HepG2 (cell line): ENCODE data around the gene ACTR1B. TPM values are rescaled to one million over a fixed set of nuclear protein-coding genes. Genes with fewer than 3 reads are reported as not detected.

Source experiments
- ARNT2 ChIP-seq: sonication (generic); formaldehyde crosslinking; IDR thresholded peaks from 2 replicates; pipeline ENCODE4 v1.8.0; 2022; ENCODE audit warnings: mild to moderate bottlenecking, low read depth, missing genetic modification reagents, moderate library complexity
- ATRX ChIP-seq: sonication (generic); formaldehyde crosslinking; IDR thresholded peaks from 2 replicates; pipeline ENCODE4 v1.4.0; 2020; ENCODE audit warnings: missing genetic modification reagents, borderline replicate concordance
- BRF2 ChIP-seq: sonication (generic); formaldehyde crosslinking; IDR thresholded peaks from 2 replicates; pipeline ENCODE4 v1.8.1; 2022; ENCODE audit warnings: mild to moderate bottlenecking, missing genetic modification reagents
- DBP ChIP-seq: sonication (generic); formaldehyde crosslinking; IDR thresholded peaks from 2 replicates; pipeline ENCODE4 v1.4.0; 2020; ENCODE audit warnings: missing genetic modification reagents; ENCODE audit errors: not compliant biosample characterization
- DZIP1 ChIP-seq: sonication (generic); formaldehyde crosslinking; IDR thresholded peaks from 2 replicates; pipeline ENCODE4 v1.5.0; 2020; ENCODE audit warnings: mild to moderate bottlenecking, missing genetic modification reagents
- MLLT10 ChIP-seq: sonication (generic); formaldehyde crosslinking; IDR thresholded peaks from 2 replicates; pipeline ENCODE4 v1.4.0; 2020; ENCODE audit warnings: missing genetic modification reagents
- MTA1 ChIP-seq: sonication (generic); formaldehyde crosslinking; IDR thresholded peaks from 2 replicates; pipeline ENCODE4 v1.4.0; 2020; ENCODE audit warnings: missing genetic modification reagents, mild to moderate bottlenecking, borderline replicate concordance
- NFIB ChIP-seq: sonication (generic); formaldehyde crosslinking; IDR thresholded peaks from 2 replicates; pipeline ENCODE4 v1.9.0; 2021; ENCODE audit warnings: missing genetic modification reagents, mild to moderate bottlenecking, borderline replicate concordance
- RBFOX2 ChIP-seq: fragments of 200-400 bp; formaldehyde crosslinking; IDR thresholded peaks from 2 replicates; pipeline ENCODE4 v1.6.1; 2017; ENCODE audit warnings: low read depth, mild to moderate bottlenecking, low read length
- SMAD3 ChIP-seq: sonication (generic); formaldehyde crosslinking; IDR thresholded peaks from 2 replicates; pipeline ENCODE4 v1.4.0; 2020; ENCODE audit warnings: missing genetic modification reagents
- TCF7 ChIP-seq: sonication (generic); IDR thresholded peaks from 2 replicates; pipeline ENCODE4 v1.6.1; 2016; ENCODE audit warnings: antibody characterized with exemption, low read depth
- TFAP4 ChIP-seq: sonication (generic); IDR thresholded peaks from 2 replicates; pipeline ENCODE4 v1.6.1; 2016; ENCODE audit warnings: low read depth, borderline replicate concordance
- THAP11 ChIP-seq: IDR thresholded peaks from 2 replicates; pipeline ENCODE4 v1.6.1; 2016; ENCODE audit warnings: missing biosample characterization, missing genetic modification reagents
- TOE1 ChIP-seq: sonication (generic); formaldehyde crosslinking; IDR thresholded peaks from 2 replicates; pipeline ENCODE4 v1.4.0; 2020; ENCODE audit warnings: mild to moderate bottlenecking, missing genetic modification reagents
- TRIM22 ChIP-seq: fragments of 450-650 bp; IDR thresholded peaks from 2 replicates; pipeline ENCODE4 v1.6.1; 2017
- ZMYM2 ChIP-seq: sonication (generic); formaldehyde crosslinking; IDR thresholded peaks from 2 replicates; pipeline ENCODE4 v1.8.0; 2022; ENCODE audit warnings: mild to moderate bottlenecking, missing genetic modification reagents
- ZNF550 ChIP-seq: sonication (generic); formaldehyde crosslinking; IDR thresholded peaks from 2 replicates; pipeline ENCODE4 v1.4.0; 2020; ENCODE audit warnings: mild to moderate bottlenecking, missing genetic modification reagents, borderline replicate concordance
- ZNF576 ChIP-seq: sonication (generic); formaldehyde crosslinking; IDR thresholded peaks from 2 replicates; pipeline ENCODE4 v1.4.0; 2020; ENCODE audit warnings: mild to moderate bottlenecking, missing genetic modification reagents
- ZNF598 ChIP-seq: sonication (generic); formaldehyde crosslinking; IDR thresholded peaks from 2 replicates; pipeline ENCODE4 v1.5.1; 2020; ENCODE audit warnings: mild to moderate bottlenecking, missing genetic modification reagents, borderline replicate concordance
- ZNF709 ChIP-seq: sonication (generic); formaldehyde crosslinking; IDR thresholded peaks from 2 replicates; pipeline ENCODE4 v1.5.0; 2020; ENCODE audit warnings: mild to moderate bottlenecking, missing genetic modification reagents
- ZNF713 ChIP-seq: sonication (generic); formaldehyde crosslinking; IDR thresholded peaks from 2 replicates; pipeline ENCODE4 v1.4.0; 2020; ENCODE audit warnings: mild to moderate bottlenecking, missing genetic modification reagents
- ZNF850 ChIP-seq: sonication (generic); formaldehyde crosslinking; conservative IDR thresholded peaks from 2 replicates; pipeline ENCODE4 v1.9.0; 2021; ENCODE audit warnings: mild to moderate bottlenecking, missing genetic modification reagents
- polyA plus RNA-seq, 8 experiments: library from polyadenylated mRNA; depleted of rRNA in 3 of 8; stranded (reverse) in 7 of 8; unstranded in 1 of 8; fragments of >200 nt; fragmentation: Illumina TruSeq in 4 of 8; extraction: Trizol in 4 of 8; gene quantifications; 2 replicates each; pipeline versions ENCODE4 v1.2.1 to v1.2.3, GENCODE V29; 2011 to 2016; ENCODE audit warnings: low read depth in 4 of 8, missing spikeins in 1 of 8, mixed read lengths in 1 of 8; ENCODE audit not compliant: insufficient read depth in 1 of 8
- total RNA-seq, 5 experiments: library from RNA; depleted of rRNA; stranded (reverse); fragments of >200 nt; fragmentation: Illumina TruSeq; extraction: Trizol; gene quantifications; 2 replicates each; pipeline ENCODE4 v1.2.3, GENCODE V29; 2016; ENCODE audit warnings: low read depth in 1 of 5

Gene ACTR1B
- total and polyA plus RNA-seq, 2 of the 13 experiments (the other 11 are each of a cell fraction or from before 2014, with no cell fraction given) = 61.7 to 76.7 TPM

GRCh38 chr2:97645695-97646629 is 17.9 kb downstream of the ACTR1B start, which contains the start of gene COX5B (continued):
- peak; percentile 96 for TF ChIP-seq DZIP1 (CRISPR knock-in tag)
- no peak for TF ChIP-seq ZNF850
- TF ChIP-seq THAP11 (CRISPR knock-in tag) = peak; percentile 90
- peak; percentile 63; the same call in 1 of the 2 replicates for TF ChIP-seq ZNF709 (CRISPR knock-in tag)
- peak; percentile 99 for TF ChIP-seq RBFOX2
- no peak for TF ChIP-seq ATRX (CRISPR knock-in tag)
- TF ChIP-seq MTA1 (CRISPR knock-in tag) = no peak
- no peak for TF ChIP-seq TFAP4
- TF ChIP-seq TCF7 = no peak
- no peak for TF ChIP-seq NFIB (CRISPR knock-in tag)
- TF ChIP-seq ZNF550 (CRISPR knock-in tag) = no peak
- peak; percentile 38 for TF ChIP-seq DBP (CRISPR knock-in tag)
- TF ChIP-seq ZNF598 (CRISPR knock-in tag) = peak; percentile 92
- TF ChIP-seq SMAD3 = peak; percentile 69
- peak; percentile 76; the same call in 1 of the 2 replicates for TF ChIP-seq ZNF576 (CRISPR knock-in tag)
- TF ChIP-seq MLLT10 = peak; percentile 88
- 0 out of 2 replicates have a peak, but pooled peaks have one; percentile 41 for TF ChIP-seq ZMYM2
- peak; percentile 24; the same call in 1 of the 2 replicates for TF ChIP-seq BRF2 (CRISPR knock-in tag)
- TF ChIP-seq ARNT2 (CRISPR knock-in tag) = peak; percentile 79
- TF ChIP-seq ZNF713 (CRISPR knock-in tag) = peak; percentile 90; the same call in 1 of the 2 replicates
- TF ChIP-seq TRIM22 = no peak
- no peak for TF ChIP-seq TOE1 (CRISPR knock-in tag)
